Erythroblast (primary cell): ENCODE measurements around the gene MXI1.
"Not testable (repeated sequence)": the region's sequence is repeated elsewhere in the genome, so short reads cannot be mapped to it uniquely, and the experiment has no call there.

Experiments used
- GATA1 ChIP-seq: IDR thresholded peaks from 2 replicates; pipeline ENCODE4 v1.6.1; 2011; ENCODE audit warnings: low read depth, mild to moderate bottlenecking, control low read depth, low read length, moderate library complexity
- POLR2A ChIP-seq: IDR thresholded peaks from 2 replicates; pipeline ENCODE4 v1.6.1; 2011; ENCODE audit warnings: mild to moderate bottlenecking, low read length

DNA sequence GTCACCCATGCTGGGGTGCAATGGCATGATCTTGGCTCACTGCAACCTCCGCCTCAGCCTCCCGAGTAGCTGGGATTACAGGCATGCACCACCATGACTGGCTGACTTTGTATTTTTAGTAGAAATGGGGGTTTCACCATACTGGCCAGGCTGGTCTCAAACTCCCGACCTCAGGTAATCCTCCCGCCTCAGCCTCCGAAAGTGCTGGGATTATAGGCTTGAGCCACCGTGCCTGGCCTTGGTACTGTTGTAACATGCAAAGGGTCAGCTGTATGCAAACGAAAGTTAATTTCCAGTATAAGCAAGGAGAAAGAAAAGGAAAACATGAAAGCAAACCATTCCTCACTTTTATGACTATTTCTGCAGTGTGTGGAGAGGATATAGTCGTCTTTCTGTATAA is 6.4 kb upstream of the MXI1 start:
- not testable (repeated sequence) for TF ChIP-seq POLR2A, GATA1
